Upper lobe of left lung (tissue), 6 donors: ENCODE data around the gene AXIN2. TPM values are rescaled to one million over a fixed set of nuclear protein-coding genes. Genes with fewer than 3 reads are reported as not detected.

Source experiments
- ATAC-seq, 2 donors: fragments of 200-7000 bp; cut with Tn5 transposase; one replicate each; pipeline ENCODE4 v1.9.1; 2022; ENCODE audit warnings: mild to moderate bottlenecking in 2 of 2, moderate library complexity in 2 of 2; ENCODE audit not compliant: low FRiP score in 2 of 2
- DNase-seq, 2 donors: peaks; one replicate each; pipeline ENCODE4 v3.0.0-alpha.2; 2019 to 2020
- H3K27ac ChIP-seq, 4 donors: fragments of 200-600 bp; sonication (generic); one replicate each; pipeline ENCODE4 v1.5.1; 2016 to 2019
- H3K27me3 ChIP-seq, 4 donors: fragments of 200-600 bp; sonication (generic); one replicate each; pipeline ENCODE4 v1.5.1; 2017 to 2019
- H3K36me3 ChIP-seq, 4 donors: fragments of 200-600 bp; sonication (generic); one replicate each; pipeline ENCODE4 v1.5.1; 2016 to 2019
- H3K4me1 ChIP-seq, 4 donors: fragments of 200-600 bp; sonication (generic); one replicate each; pipeline ENCODE4 v1.5.1; 2018 to 2019
- H3K4me3 ChIP-seq, 4 donors: fragments of 200-600 bp; sonication (generic); one replicate each; pipeline ENCODE4 v1.5.1; 2017 to 2019; ENCODE audit warnings: mild to moderate bottlenecking in 2 of 4, moderate library complexity in 1 of 4
- H3K9me3 ChIP-seq, 4 donors: fragments of 200-600 bp; sonication (generic); one replicate each; pipeline ENCODE4 v1.5.1; 2018 to 2019
- CTCF ChIP-seq, 6 experiments: fragments of 450-650 bp in 4 of 6; fragments of 200-600 bp in 2 of 6; sonication (generic) in 2 of 6; IDR thresholded peaks; one replicate each; pipeline ENCODE4 v1.5.1; 2016 to 2019; ENCODE audit warnings: antibody characterized with exemption in 6 of 6
- EP300 ChIP-seq, 4 donors: sonication (generic); formaldehyde crosslinking; IDR thresholded peaks; one replicate each; pipeline ENCODE4 v1.5.1; 2017; ENCODE audit warnings: antibody characterized with exemption in 4 of 4, control low read depth in 2 of 4
- POLR2A ChIP-seq, 4 donors: fragments of 450-650 bp; IDR thresholded peaks; one replicate each; pipeline ENCODE4 v1.5.1; 2016 to 2017; ENCODE audit warnings: antibody characterized with exemption in 4 of 4, mild to moderate bottlenecking in 2 of 4
- POLR2AphosphoS5 ChIP-seq, 2 donors: sonication (generic); formaldehyde crosslinking; IDR thresholded peaks; one replicate each; pipeline ENCODE4 v1.5.1; 2017; ENCODE audit warnings: antibody characterized with exemption in 2 of 2
- WGBS, 2 donors: methylation state at CpG; one replicate each; pipeline ENCODE4 v1.1.5; 2017 to 2018; 5-methylcytosine and 5-hydroxymethylcytosine counted together
- total RNA-seq, 6 donors: library from RNA; depleted of rRNA in 4 of 6; stranded (reverse); fragments of >200 nt in 4 of 6; gene quantifications; one replicate each; pipeline versions ENCODE4 v1.1.0 to v1.2.1, GENCODE V29; 2016 to 2021
- donor health status: DM: no; HTN: no; CAD: no; lungs with moderate emphysema.
- donor health status: DM: no; HTN: yes; CAD: no; lungs with severe emphysema.

Gene AXIN2
- total RNA-seq, 6 donors from 2014 or later = 48.0 to 135 (median 68.9) TPM

GRCh38 chr17:65559461-65559803 lies 2.0 kb downstream of the AXIN2 start:
- peaks cover 0 to 3% (median 0%) of the 10 kb centered on the region in 4 donors for H3K36me3 ChIP-seq
- peaks cover 11 to 43% (median 16%) of the 10 kb centered on the region in 4 donors for H3K4me1 ChIP-seq
- 1 to 3% methylated on average over 13 of the region's 13 CpGs for WGBS, 2 donors
- no peak for TF ChIP-seq EP300 (IDR thresholded peaks at IDR 0.05)
- no peak for TF ChIP-seq POLR2AphosphoS5 (IDR thresholded peaks at IDR 0.05)
- no peak for TF ChIP-seq CTCF (IDR thresholded peaks at IDR 0.05)
- no peak for TF ChIP-seq POLR2A (IDR thresholded peaks at IDR 0.05)
- H3K4me3 ChIP-seq = peak overlapping the region in 1 of 4 donors; percentile 79
- ATAC-seq = no peak
- no peak for DNase-seq
- peaks cover 0 to 7% (median 0%) of the 10 kb centered on the region in 4 donors for H3K27me3 ChIP-seq
- peak overlapping the region in 2 of 4 donors; percentile 96 to 97 for H3K27ac ChIP-seq
- H3K9me3 ChIP-seq = no peaks in the 10 kb centered on the region

- DNase-seq = peak in 1 of 2 donors; percentile 52
- Histone ChIP-seq H3K4me1 (peaks cover 16 to 43% (median 17%) of the 10 kb centered on the region in 4 donors), H3K9me3 (no peaks in the 10 kb centered on the region), H3K27ac (peak overlapping the region in 2 of 4 donors; percentile 96 to 97), H3K4me3 (peak overlapping the region in 1 of 4 donors; percentile 79), H3K36me3 (peaks cover 0 to 3% (median 0%) of the 10 kb centered on the region in 4 donors), H3K27me3 (peaks cover 0 to 7% (median 0%) of the 10 kb centered on the region in 4 donors)
- ATAC-seq = no peak
- TF ChIP-seq CTCF (IDR thresholded peaks at IDR 0.05) (no peak), POLR2AphosphoS5 (IDR thresholded peaks at IDR 0.05) (no peak), POLR2A (IDR thresholded peaks at IDR 0.05) (no peak), EP300 (IDR thresholded peaks at IDR 0.05) (no peak)
- WGBS, 2 donors = 3 to 4% methylated on average over 29 of the region's 29 CpGs
These were observed 2.6 kb downstream of the AXIN2 start for GRCh38 chr17:65558683-65559460.

GRCh38 chr17:65558311-65558682 lies 3.2 kb downstream of the AXIN2 start:
- H3K27me3 ChIP-seq = peaks cover 0 to 7% (median 0%) of the 10 kb centered on the region in 4 donors
- peaks cover 16 to 43% (median 18%) of the 10 kb centered on the region in 4 donors for H3K4me1 ChIP-seq
- H3K36me3 ChIP-seq = peaks cover 0 to 3% (median 0%) of the 10 kb centered on the region in 4 donors
- no peaks in the 10 kb centered on the region for H3K9me3 ChIP-seq
- H3K27ac ChIP-seq = peak overlapping the region in 2 of 4 donors; percentile 96 to 97
- peak overlapping the region in 1 of 4 donors; percentile 0 for H3K4me3 ChIP-seq
- ATAC-seq (no peak), DNase-seq (peak in 1 of 2 donors; percentile 55)
- WGBS, 2 donors = 36 to 49% methylated on average over 2 to 15 of the region's 15 CpGs
- no peak for TF ChIP-seq POLR2A (IDR thresholded peaks at IDR 0.05)
- TF ChIP-seq CTCF (IDR thresholded peaks at IDR 0.05) = no peak
- TF ChIP-seq POLR2AphosphoS5 (IDR thresholded peaks at IDR 0.05) = no peak
- no peak for TF ChIP-seq EP300 (IDR thresholded peaks at IDR 0.05)

- peaks cover 0 to 7% (median 0%) of the 10 kb centered on the region in 4 donors for H3K27me3 ChIP-seq
- 48 to 50% methylated on average over 21 of the region's 21 CpGs for WGBS, 2 donors
- peaks cover 16 to 43% (median 22%) of the 10 kb centered on the region in 4 donors for H3K4me1 ChIP-seq
- ATAC-seq (peak; percentile 18 to 19), DNase-seq (peak in 1 of 2 donors; percentile 35)
- H3K27ac ChIP-seq = peak overlapping the region in 2 of 4 donors; percentile 96 to 97
- peak overlapping the region in 1 of 4 donors; percentile 1 for H3K4me3 ChIP-seq
- H3K9me3 ChIP-seq = no peaks in the 10 kb centered on the region
- H3K36me3 ChIP-seq = peaks cover 0 to 3% (median 0%) of the 10 kb centered on the region in 4 donors
- TF ChIP-seq EP300 (IDR thresholded peaks at IDR 0.05) (no peak), POLR2A (IDR thresholded peaks at IDR 0.05) (no peak), CTCF (IDR thresholded peaks at IDR 0.05) (no peak), POLR2AphosphoS5 (IDR thresholded peaks at IDR 0.05) (no peak)
These were observed 3.8 kb downstream of the AXIN2 start for GRCh38 chr17:65557349-65558310.
